T-helper 17 cell (primary cell): Measurements from ENCODE around the gene GALNT14. TPM values are rescaled to one million over a fixed set of nuclear protein-coding genes. Genes with fewer than 3 reads are reported as not detected.

Experiments
- ATAC-seq: fragments of 150-1000 bp; cut with Tn5 transposase; 2 replicates; pipeline ENCODE4 v1.10.0; 2021; ENCODE audit warnings: mild to moderate bottlenecking, moderate library complexity
- DNase-seq, 3 donors: peaks; one replicate each; pipeline versions ENCODE4 v3.0.0 to v3.0.0-alpha.2; 2020 to 2021
- H3K9me3 ChIP-seq: one replicate; pipeline ENCODE4 v1.7.0; 2013; ENCODE audit warnings: low read length, mild to moderate bottlenecking; ENCODE audit not compliant: control insufficient read depth, poor library complexity, severe bottlenecking
- H3K27ac Mint-ChIP-seq: one replicate; pipeline ENCODE4 v1.8.0; 2022; ENCODE audit warnings: mild to moderate bottlenecking, moderate library complexity, mixed read lengths
- H3K27me3 Mint-ChIP-seq: one replicate; pipeline ENCODE4 v1.8.0; 2022; ENCODE audit warnings: mixed read lengths
- H3K36me3 Mint-ChIP-seq: one replicate; pipeline ENCODE4 v1.8.0; 2022; ENCODE audit warnings: low read depth, mixed read lengths
- H3K4me1 Mint-ChIP-seq: one replicate; pipeline ENCODE4 v1.8.0; 2022; ENCODE audit warnings: mild to moderate bottlenecking, mixed read lengths
- H3K4me3 Mint-ChIP-seq: one replicate; pipeline ENCODE4 v1.8.0; 2022; ENCODE audit warnings: mild to moderate bottlenecking, moderate library complexity, mixed read lengths
- total RNA-seq, 4 donors: library from RNA in 2 of 4; stranded (reverse) in 2 of 4; gene quantifications; one replicate each; pipeline ENCODE4 v1.2.3 and lab custom pipeline; 2022 to 2026

GALNT14 gene
- total RNA-seq, 2 donors from 2014 or later = not detected

DNA sequence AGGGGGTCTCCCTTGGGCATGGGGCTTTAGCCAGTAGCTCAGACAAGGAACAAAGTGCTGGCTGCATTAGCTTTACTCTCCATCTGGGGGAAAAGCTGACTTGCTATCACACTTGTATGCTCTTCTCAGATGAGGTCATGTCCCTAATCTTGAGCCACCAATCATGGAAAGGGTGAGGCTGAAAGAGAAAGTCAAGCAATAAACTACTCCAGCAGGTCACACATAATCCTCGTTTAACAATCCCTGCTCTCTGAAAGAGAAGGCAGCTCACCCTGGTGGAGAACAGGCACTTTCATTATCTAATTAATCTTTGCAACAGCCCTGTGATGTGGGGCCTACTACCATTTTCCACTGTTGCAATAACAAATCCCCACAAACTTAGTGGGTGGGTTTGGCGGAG is 201.3 kb downstream of the GALNT14 start:
- ATAC-seq (no peak), DNase-seq (no peak)
- no peak overlapping the region for H3K27ac Mint-ChIP-seq
- no peak overlapping the region for H3K4me3 Mint-ChIP-seq
- no peaks in the 10 kb centered on the region for H3K36me3 Mint-ChIP-seq
- H3K27me3 Mint-ChIP-seq = peaks cover 32% of the 10 kb centered on the region
- H3K4me1 Mint-ChIP-seq = no peaks in the 10 kb centered on the region
- no peaks in the 10 kb centered on the region for H3K9me3 ChIP-seq

DNA sequence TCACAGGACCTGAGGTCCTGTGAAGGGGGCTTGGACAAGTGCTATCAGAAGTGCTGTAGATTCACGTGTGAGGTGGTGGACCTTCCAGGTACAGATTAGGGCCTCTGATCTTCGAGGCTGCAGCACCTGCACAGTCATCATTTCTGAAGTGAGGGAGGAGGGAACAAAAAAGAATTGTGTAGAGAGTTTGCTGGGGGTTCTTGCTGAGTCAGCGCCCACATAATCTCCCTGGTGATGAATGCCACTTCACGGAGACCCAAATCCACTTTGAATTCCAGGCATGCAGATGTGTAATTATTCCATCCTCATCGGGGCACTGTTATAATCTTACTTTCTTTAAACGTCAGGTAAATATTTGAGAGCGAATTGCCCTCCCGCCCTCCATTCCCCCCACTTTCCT is 202.4 kb downstream of the GALNT14 start:
- Mint-ChIP-seq H3K27ac (no peak overlapping the region), H3K36me3 (no peaks in the 10 kb centered on the region), H3K27me3 (peaks cover 36% of the 10 kb centered on the region), H3K4me3 (no peak overlapping the region), H3K4me1 (no peaks in the 10 kb centered on the region)
- ATAC-seq (no peak), DNase-seq (no peak)
- no peaks in the 10 kb centered on the region for H3K9me3 ChIP-seq

DNA sequence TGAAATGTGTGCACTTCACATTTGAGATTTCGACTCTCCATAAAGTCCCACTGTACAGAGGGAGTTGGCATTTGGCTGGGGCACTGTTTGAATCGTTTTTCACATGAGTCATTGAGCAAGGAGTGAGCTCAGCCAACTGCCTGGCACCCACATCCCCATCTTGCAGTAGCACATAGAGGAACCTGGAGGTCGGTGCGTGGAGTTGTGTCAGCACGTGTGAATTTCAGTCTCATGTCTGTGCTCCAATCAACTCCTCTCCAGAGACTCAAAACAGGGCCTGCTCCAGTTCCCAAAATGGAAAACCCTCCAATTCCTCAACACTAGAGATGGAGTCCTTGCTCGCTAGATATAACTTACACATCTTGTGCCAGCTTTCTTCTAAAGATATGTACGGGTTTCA is 204.2 kb downstream of the GALNT14 start:
- no peaks in the 10 kb centered on the region for H3K36me3 Mint-ChIP-seq
- no peaks in the 10 kb centered on the region for H3K4me1 Mint-ChIP-seq
- DNase-seq = no peak
- H3K9me3 ChIP-seq = no peaks in the 10 kb centered on the region
- no peak overlapping the region for H3K27ac Mint-ChIP-seq
- H3K27me3 Mint-ChIP-seq = peaks cover 20% of the 10 kb centered on the region
- H3K4me3 Mint-ChIP-seq = no peak overlapping the region
- no peak for ATAC-seq

DNA sequence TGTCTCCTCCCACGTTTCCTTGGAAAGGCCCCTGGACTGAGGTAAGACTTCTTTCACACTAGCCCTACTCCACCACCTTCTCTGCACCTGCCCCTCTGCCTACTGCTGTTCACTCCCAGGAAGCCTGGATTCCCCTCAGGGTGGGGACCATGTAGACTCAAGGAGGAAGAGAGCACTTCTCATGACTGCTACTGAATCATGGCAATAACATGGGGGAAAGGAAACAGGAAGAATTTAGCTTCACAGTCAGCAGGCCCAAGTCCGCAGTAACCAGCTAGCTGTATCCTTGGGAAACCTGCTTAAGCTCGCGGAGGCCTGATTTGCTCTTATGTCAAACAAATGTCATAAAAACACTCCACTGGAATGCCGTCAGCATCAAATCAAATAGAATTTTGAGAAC is 204.7 kb downstream of the GALNT14 start:
- H3K27ac Mint-ChIP-seq = no peak overlapping the region
- no peaks in the 10 kb centered on the region for H3K36me3 Mint-ChIP-seq
- H3K4me3 Mint-ChIP-seq = no peak overlapping the region

DNA sequence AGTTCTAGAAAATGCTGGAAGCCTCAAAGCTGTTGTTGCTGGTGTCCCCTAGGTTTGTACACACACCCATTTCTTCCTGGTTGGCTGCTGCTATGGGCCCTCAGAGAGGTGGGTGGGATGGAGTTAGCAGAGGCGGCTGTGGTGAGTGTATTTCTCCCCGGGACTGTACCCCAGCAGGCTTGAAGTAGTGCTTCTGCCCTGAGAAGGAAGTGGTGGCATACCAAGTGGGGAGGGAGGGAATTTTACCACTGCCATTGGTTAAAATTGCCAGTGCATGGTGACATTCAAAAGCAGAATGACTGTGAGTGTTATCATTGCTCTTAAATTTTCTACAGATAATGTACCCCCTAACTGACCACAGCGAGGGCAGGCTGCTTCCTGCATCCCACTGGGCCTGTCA is 205.4 kb downstream of the GALNT14 start:
- ATAC-seq (no peak), DNase-seq (no peak)
- no peaks in the 10 kb centered on the region for H3K4me1 Mint-ChIP-seq

More for the DNA sequence above, 204.7 kb downstream of the GALNT14 start:
- no peaks in the 10 kb centered on the region for H3K4me1 Mint-ChIP-seq
- no peaks in the 10 kb centered on the region for H3K9me3 ChIP-seq
- ATAC-seq (no peak), DNase-seq (no peak)
- peaks cover 17% of the 10 kb centered on the region for H3K27me3 Mint-ChIP-seq

DNA sequence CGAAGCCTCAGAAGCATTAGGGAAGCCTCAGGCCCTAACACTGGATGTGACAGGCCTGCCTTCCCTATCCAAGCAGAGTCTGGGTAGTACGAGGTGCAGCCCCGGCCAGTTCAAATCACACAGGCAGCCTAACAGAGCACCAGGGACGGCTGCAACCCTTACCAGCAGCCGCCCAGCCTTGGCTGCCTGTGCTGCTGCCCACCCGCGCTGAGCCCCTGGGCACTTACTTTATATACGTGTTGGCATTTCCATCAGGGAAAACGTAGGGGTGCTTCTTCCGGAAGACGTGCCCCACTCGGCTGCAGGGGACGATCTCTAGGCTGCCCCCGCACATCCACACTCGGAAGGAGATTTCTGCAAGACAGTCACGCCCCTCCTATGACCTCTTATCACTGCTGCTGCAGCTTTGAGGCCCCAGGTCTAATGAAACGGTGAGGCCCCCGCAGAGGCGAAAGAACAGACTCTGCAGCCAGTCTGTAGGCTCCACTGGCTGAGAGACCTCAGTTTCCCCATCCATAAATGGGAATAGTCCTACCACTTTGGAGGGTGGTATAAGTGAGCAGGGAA is 206.3 kb downstream of the GALNT14 start:
- Mint-ChIP-seq H3K4me3 (no peak overlapping the region), H3K27me3 (peaks cover 8% of the 10 kb centered on the region), H3K27ac (no peak overlapping the region), H3K4me1 (no peaks in the 10 kb centered on the region), H3K36me3 (no peaks in the 10 kb centered on the region)
- ATAC-seq (no peak), DNase-seq (no peak)
- no peaks in the 10 kb centered on the region for H3K9me3 ChIP-seq

More for the DNA sequence above, 205.4 kb downstream of the GALNT14 start:
- Mint-ChIP-seq H3K27me3 (peaks cover 14% of the 10 kb centered on the region), H3K27ac (no peak overlapping the region), H3K36me3 (no peaks in the 10 kb centered on the region), H3K4me3 (no peak overlapping the region)
- H3K9me3 ChIP-seq = no peaks in the 10 kb centered on the region

DNA sequence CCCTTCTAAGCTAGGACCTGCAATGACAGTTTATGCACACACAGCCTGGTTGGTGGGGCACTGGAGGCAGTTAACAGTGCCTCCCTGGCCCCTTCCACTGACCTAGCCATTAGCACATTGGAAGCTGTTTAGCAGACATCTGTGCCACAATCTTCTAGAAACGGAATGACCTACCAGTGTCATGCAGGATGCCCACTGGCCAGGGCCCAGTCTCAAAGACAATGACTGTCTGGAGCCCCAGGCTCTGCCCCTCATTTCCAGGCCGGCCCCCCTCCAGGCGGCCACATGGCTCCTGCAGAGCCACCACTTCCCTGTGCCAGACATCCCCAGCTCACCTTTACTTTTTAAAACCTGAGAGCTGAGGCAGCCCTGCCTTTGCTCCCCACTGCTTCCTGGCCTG is 207.5 kb downstream of the GALNT14 start:
- peaks cover 8% of the 10 kb centered on the region for H3K27me3 Mint-ChIP-seq
- no peaks in the 10 kb centered on the region for H3K36me3 Mint-ChIP-seq
- H3K4me1 Mint-ChIP-seq = no peaks in the 10 kb centered on the region
- H3K9me3 ChIP-seq = no peaks in the 10 kb centered on the region
- H3K27ac Mint-ChIP-seq = no peak overlapping the region
- no peak for DNase-seq
- ATAC-seq = no peak
- no peak overlapping the region for H3K4me3 Mint-ChIP-seq

DNA sequence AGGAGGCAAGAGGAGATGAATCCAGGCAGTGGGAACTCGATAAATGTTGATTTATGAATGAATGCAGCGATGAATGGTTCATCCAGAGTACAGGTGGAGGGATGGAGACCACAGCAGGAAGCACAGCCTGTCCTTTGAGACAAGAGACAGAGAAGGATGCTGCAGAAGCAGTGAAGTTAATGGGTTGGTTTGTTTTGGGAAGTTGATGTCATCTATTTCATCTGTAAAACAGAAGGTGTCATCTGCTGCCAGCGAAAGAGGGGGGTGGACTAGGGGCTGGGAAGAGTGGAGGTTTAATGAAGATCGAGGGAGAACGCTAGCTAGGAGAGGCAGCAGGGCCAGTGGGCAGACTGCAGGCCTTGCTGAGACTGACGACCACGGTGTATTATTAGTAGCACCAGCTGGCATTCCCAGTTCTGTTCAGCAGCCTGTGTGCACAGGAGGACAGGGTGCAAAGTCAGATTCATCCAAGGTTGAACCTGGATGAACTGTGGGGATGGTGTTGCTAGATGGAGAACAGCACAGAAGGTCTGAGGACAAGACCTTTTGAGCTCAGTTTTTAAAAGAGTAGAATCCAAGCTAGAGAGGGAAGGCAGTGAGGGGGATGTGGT is 210.7 kb downstream of the GALNT14 start:
- Mint-ChIP-seq H3K27ac (no peak overlapping the region), H3K4me1 (no peaks in the 10 kb centered on the region), H3K27me3 (peaks cover 8% of the 10 kb centered on the region), H3K4me3 (no peak overlapping the region), H3K36me3 (no peaks in the 10 kb centered on the region)
- no peaks in the 10 kb centered on the region for H3K9me3 ChIP-seq
- DNase-seq = no peak
- no peak for ATAC-seq

DNA sequence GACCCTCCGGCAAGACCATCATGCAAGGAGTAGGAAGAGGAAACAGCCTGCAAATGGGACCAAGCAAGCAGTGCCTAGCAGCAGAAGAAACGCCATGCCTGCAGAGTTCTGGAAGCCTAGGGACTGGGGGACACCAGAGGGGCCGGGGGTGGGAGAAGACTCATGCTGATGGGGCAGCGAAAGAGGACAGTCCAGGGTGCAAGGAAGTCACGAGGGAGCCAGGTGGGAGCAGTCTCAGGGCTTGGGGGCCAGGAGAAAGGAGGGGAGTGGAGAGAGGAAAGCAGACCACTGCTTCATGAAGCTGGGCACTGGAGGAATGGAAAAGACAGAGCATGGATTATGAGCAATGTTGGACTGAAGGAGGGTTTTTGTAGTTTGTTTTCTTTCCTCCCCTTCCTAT is 211.6 kb downstream of the GALNT14 start:
- H3K4me3 Mint-ChIP-seq = no peak overlapping the region
- no peaks in the 10 kb centered on the region for H3K9me3 ChIP-seq
- no peaks in the 10 kb centered on the region for H3K4me1 Mint-ChIP-seq
- no peak overlapping the region for H3K27ac Mint-ChIP-seq
- H3K27me3 Mint-ChIP-seq = peaks cover 9% of the 10 kb centered on the region
- ATAC-seq (no peak), DNase-seq (no peak)
- no peaks in the 10 kb centered on the region for H3K36me3 Mint-ChIP-seq

DNA sequence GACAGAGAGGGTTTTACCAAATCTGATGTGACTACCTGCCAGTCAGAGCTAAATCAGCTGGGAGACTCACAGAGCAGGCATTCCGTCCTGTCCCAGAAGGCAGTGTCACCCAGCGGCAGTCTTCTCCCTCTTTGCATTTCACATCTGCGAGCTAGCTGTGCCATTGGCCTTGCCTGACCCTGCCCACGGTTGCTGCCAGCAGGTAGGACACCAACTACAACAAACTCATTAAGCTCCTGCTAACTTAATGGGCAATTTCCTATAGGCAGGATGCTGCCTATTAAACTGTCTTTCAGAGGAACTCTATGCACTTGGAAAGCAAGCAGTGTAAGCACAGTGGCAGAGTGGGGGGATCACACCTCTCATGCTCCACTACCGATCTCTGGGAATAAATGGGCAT is 214.6 kb downstream of the GALNT14 start:
- no peaks in the 10 kb centered on the region for H3K4me1 Mint-ChIP-seq
- H3K27me3 Mint-ChIP-seq = peaks cover 7% of the 10 kb centered on the region
- H3K27ac Mint-ChIP-seq = no peak overlapping the region
- H3K4me3 Mint-ChIP-seq = no peak overlapping the region
- H3K9me3 ChIP-seq = no peaks in the 10 kb centered on the region
- no peaks in the 10 kb centered on the region for H3K36me3 Mint-ChIP-seq
- ATAC-seq (no peak), DNase-seq (no peak)

DNA sequence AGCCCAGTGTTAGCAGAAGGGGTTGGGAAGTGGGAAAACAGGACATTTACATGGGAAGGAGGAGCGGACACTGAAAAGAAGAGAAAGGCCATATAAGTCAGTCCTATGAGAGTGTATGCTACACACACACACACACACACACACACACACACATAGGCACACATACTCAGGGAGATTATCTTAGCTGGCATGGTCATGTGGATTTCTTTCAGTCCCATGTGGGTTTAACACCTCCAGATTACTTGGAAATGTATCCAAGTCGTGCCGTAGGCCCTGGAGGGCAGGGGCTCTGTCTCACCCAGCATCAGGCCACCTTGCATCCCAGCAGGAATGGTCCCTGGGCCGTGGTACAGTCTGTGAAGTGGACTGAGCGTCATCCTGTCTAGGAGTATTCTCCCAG is 217.7 kb downstream of the GALNT14 start:
- ATAC-seq = no peak
- peaks cover 3% of the 10 kb centered on the region for H3K4me1 Mint-ChIP-seq
- H3K36me3 Mint-ChIP-seq = no peaks in the 10 kb centered on the region
- H3K27me3 Mint-ChIP-seq = peaks cover 7% of the 10 kb centered on the region
- no peaks in the 10 kb centered on the region for H3K9me3 ChIP-seq
- no peak overlapping the region for H3K4me3 Mint-ChIP-seq
- no peak overlapping the region for H3K27ac Mint-ChIP-seq
- no peak for DNase-seq

DNA sequence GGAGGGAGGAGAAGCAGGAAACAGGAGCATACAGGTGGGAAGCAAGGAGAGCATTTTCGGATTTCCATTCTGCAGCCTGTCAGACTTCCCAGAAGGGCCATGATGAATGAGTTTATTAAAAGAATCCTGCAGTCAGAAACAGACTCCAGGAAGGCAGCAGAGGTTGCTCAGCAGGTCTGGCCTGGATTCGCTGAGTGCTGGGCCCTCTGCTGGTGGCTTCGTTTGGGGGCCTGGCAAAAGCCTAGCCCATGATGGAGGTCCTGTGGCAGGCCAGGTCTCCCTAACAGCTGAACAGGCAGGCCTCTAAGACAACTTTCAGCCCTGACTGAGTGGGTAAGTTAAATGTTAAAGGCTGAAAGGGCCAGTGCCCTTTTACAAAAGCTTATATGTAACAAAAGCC is 222.8 kb downstream of the GALNT14 start:
- DNase-seq = no peak
- no peak overlapping the region for H3K27ac Mint-ChIP-seq
- no peak overlapping the region for H3K4me3 Mint-ChIP-seq
- no peak for ATAC-seq
- H3K36me3 Mint-ChIP-seq = no peaks in the 10 kb centered on the region
- peaks cover 3% of the 10 kb centered on the region for H3K4me1 Mint-ChIP-seq
- peaks cover under 1% of the 10 kb centered on the region for H3K9me3 ChIP-seq
- H3K27me3 Mint-ChIP-seq = no peaks in the 10 kb centered on the region

DNA sequence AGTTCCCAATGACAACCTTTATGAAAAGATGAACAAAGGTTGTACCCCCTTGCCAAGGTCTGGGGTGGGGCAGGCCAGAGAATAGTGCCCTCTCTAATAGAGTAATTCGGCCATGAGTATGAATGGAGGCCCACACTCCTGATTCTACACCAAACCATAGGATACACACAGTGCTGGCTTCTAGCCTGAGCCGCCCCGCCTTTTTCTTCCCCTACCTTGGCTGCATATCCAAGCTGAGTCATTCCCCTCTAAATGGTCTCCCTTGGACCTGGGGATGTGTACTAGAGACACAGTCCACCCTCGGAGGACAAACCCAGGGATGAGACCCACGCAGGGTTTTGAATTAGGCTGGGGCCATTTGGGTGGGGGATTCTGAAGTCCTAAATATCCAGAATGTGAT is 223.8 kb downstream of the GALNT14 start:
- Mint-ChIP-seq H3K4me1 (peaks cover 3% of the 10 kb centered on the region), H3K27me3 (no peaks in the 10 kb centered on the region), H3K36me3 (no peaks in the 10 kb centered on the region), H3K4me3 (no peak overlapping the region), H3K27ac (no peak overlapping the region)
- H3K9me3 ChIP-seq = peaks cover 3% of the 10 kb centered on the region
- DNase-seq = no peak
- no peak for ATAC-seq

DNA sequence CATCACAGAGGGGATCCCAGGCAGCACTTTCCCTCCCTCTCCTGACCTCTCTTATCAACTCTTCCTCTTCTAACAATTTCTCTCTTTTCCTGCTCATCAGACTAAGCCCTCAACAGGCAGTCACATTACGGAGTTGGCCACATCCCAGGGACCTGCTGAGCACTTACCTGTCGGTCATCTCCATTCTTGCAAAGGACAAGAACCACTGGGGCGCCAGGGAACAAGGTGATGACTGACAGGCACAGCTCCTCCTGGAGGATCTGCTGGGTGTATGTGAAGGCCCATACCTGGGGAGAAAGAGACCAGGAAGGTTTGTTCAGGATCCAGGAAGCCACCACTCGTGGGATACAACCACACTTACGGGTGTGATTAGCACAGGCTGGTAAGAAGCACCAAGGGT is 226.2 kb downstream of the GALNT14 start:
- Mint-ChIP-seq H3K27me3 (no peaks in the 10 kb centered on the region), H3K36me3 (no peaks in the 10 kb centered on the region), H3K4me1 (peaks cover 3% of the 10 kb centered on the region), H3K27ac (no peak overlapping the region), H3K4me3 (no peak overlapping the region)
- ATAC-seq (no peak), DNase-seq (no peak)
- peaks cover 3% of the 10 kb centered on the region for H3K9me3 ChIP-seq
